Endodermal cell (in vitro differentiated cells): ENCODE measurements around the gene SERBP1. TPM values are rescaled to one million over a fixed set of nuclear protein-coding genes. Genes with fewer than 3 reads are reported as not detected.

Experiments used
- DNase-seq: peaks from one replicate; pipeline ENCODE4 v3.0.0-alpha.2; 2017
- H3K27ac ChIP-seq: 2 replicates; pipeline ENCODE4 v1.5.1; 2013; ENCODE audit warnings: mild to moderate bottlenecking, low read depth, low read length, moderate library complexity
- H3K27me3 ChIP-seq: 2 replicates; pipeline ENCODE4 v1.6.1; 2013; ENCODE audit warnings: mild to moderate bottlenecking, low read length, moderate library complexity; ENCODE audit not compliant: insufficient read depth, control insufficient read depth, poor library complexity, severe bottlenecking
- H3K36me3 ChIP-seq: 2 replicates; pipeline ENCODE4 v1.7.0; 2013; ENCODE audit warnings: mild to moderate bottlenecking, low read length, moderate library complexity; ENCODE audit not compliant: control insufficient read depth, insufficient read depth
- H3K4me1 ChIP-seq: one replicate; pipeline ENCODE4 v1.7.0; 2013; ENCODE audit warnings: low read length; ENCODE audit not compliant: control insufficient read depth, insufficient read depth
- H3K4me3 ChIP-seq: 2 replicates; pipeline ENCODE4 v1.5.1; 2013; ENCODE audit warnings: mild to moderate bottlenecking, low read length, moderate library complexity
- H3K9ac ChIP-seq: 2 replicates; pipeline ENCODE4 v1.6.1; 2013; ENCODE audit warnings: mild to moderate bottlenecking, low read length, moderate library complexity; ENCODE audit not compliant: poor library complexity, severe bottlenecking; ENCODE audit errors: extremely low read depth
- H3K9me3 ChIP-seq: 2 replicates; pipeline ENCODE4 v1.6.1; 2013; ENCODE audit warnings: mild to moderate bottlenecking, low read length, moderate library complexity; ENCODE audit not compliant: control insufficient read depth
- H3K27ac Mint-ChIP-seq: 2 replicates; pipeline ENCODE4 v1.8.0; 2020; ENCODE audit warnings: mixed read lengths
- H3K27me3 Mint-ChIP-seq: 2 replicates; pipeline ENCODE4 v1.8.0; 2021; ENCODE audit warnings: mild to moderate bottlenecking, mixed read lengths; ENCODE audit not compliant: insufficient read depth
- H3K36me3 Mint-ChIP-seq: 2 replicates; pipeline ENCODE4 v1.8.0; 2020; ENCODE audit warnings: low read depth, mixed read lengths
- H3K4me1 Mint-ChIP-seq: 2 replicates; pipeline ENCODE4 v1.8.0; 2020; ENCODE audit warnings: mixed read lengths
- H3K4me3 Mint-ChIP-seq: 2 replicates; pipeline ENCODE4 v1.8.0; 2020; ENCODE audit warnings: mild to moderate bottlenecking, moderate library complexity, mixed read lengths
- H3K9me3 Mint-ChIP-seq: 2 replicates; pipeline ENCODE4 v1.8.0; 2020; ENCODE audit warnings: mild to moderate bottlenecking, mixed read lengths
- CTCF ChIP-seq: fragments of 200-600 bp; sonication (generic); conservative IDR thresholded peaks from 2 replicates; pipeline ENCODE4 v1.5.0; 2021; ENCODE audit warnings: antibody characterized with exemption, mild to moderate bottlenecking
- WGBS, 2 experiments: methylation state at CpG; one replicate each; pipeline versions ENCODE4 v1.1.5 to v1.1.7; 2013; ENCODE audit warnings: missing lambda C conversion rate in 2 of 2, mixed read lengths in 1 of 2; ENCODE audit not compliant: insufficient coverage in 1 of 2, insufficient read length in 1 of 2; 5-methylcytosine and 5-hydroxymethylcytosine counted together
- total RNA-seq, 2 donors: library from RNA; stranded (reverse); fragmentation: NEBNext Ultra II Directional in 1 of 2; extraction: Animal tissue kit (Norgen Biotek cat#: 25700) in 1 of 2; gene quantifications; 2 replicates in 1 of 2; 3 replicates in 1 of 2; pipeline ENCODE4 v1.2.1, GENCODE V29; 2021

SERBP1 gene
- total RNA-seq, 2 donors from 2014 or later: 312 to 331 TPM

DNA sequence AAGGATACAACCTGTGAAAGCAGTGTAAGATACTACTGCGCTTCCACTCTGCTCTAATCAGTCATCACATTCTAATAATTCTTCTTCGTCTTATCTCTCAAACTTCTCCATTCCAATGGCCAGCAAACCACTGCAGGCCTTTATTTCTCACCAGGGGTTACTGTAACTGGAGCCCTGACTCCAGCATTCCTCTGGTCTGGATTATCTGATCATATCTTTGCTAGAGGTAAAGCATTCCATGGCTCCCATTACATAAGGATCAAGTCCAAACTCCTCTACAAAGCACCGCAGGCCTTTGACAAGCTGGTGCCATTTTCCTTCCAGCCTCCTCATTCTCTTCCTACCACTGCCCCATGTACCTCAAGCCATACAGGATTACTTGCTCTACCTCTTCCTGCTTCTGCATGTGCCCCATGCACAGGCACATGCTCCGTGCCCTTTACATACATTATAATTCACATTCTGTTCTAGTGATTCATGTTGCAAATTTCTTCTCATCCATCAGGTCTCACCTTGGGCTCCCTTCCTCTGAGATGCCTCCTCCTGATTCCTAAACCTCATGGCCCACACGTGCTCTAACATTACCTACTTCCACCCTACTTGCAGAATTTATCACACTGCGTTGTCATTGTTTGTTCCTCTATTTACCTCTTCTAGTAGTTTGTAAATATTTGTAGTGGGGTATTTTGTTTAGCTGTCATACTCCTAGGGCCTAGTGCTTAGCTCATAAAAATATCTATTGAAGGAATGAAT is 9.3 kb upstream of the SERBP1 start:
- Mint-ChIP-seq H3K9me3 (no peaks in the 10 kb centered on the region), H3K27me3 (peaks cover 9% of the 10 kb centered on the region), H3K36me3 (no peaks in the 10 kb centered on the region), H3K4me1 (peaks cover 19% of the 10 kb centered on the region), H3K27ac (no peak overlapping the region), H3K4me3 (no peak overlapping the region)
- H3K27ac ChIP-seq: no peak overlapping the region
- H3K9me3 ChIP-seq: no peaks in the 10 kb centered on the region
- H3K36me3 ChIP-seq: no peaks in the 10 kb centered on the region
- WGBS, 2 experiments: 88 to 95% methylated on average over 4 to 5 of the region's 6 CpGs
- no peak for DNase-seq
- no peak overlapping the region for H3K9ac ChIP-seq
- no peak for TF ChIP-seq CTCF
- H3K4me1 ChIP-seq: peaks cover 7% of the 10 kb centered on the region
- no peak overlapping the region for H3K4me3 ChIP-seq
- H3K27me3 ChIP-seq: peaks cover 6% of the 10 kb centered on the region

GRCh38 chr1:67437961-67438360 is 7.8 kb upstream of the SERBP1 start:
- Mint-ChIP-seq H3K27me3 (peaks cover 9% of the 10 kb centered on the region), H3K36me3 (no peaks in the 10 kb centered on the region), H3K4me1 (peaks cover 19% of the 10 kb centered on the region), H3K9me3 (no peaks in the 10 kb centered on the region), H3K4me3 (no peak overlapping the region), H3K27ac (no peak overlapping the region)
- no peak for DNase-seq
- 67 to 75% methylated on average over 1 to 2 of the region's 2 CpGs for WGBS, 2 experiments
- H3K9ac ChIP-seq: no peak overlapping the region
- H3K36me3 ChIP-seq: no peaks in the 10 kb centered on the region
- no peak overlapping the region for H3K27ac ChIP-seq
- peak overlapping the region; percentile 24 for H3K4me3 ChIP-seq
- TF ChIP-seq CTCF: peak; percentile 36
- peaks cover 7% of the 10 kb centered on the region for H3K4me1 ChIP-seq
- H3K9me3 ChIP-seq: no peaks in the 10 kb centered on the region
- peaks cover 6% of the 10 kb centered on the region for H3K27me3 ChIP-seq

DNA sequence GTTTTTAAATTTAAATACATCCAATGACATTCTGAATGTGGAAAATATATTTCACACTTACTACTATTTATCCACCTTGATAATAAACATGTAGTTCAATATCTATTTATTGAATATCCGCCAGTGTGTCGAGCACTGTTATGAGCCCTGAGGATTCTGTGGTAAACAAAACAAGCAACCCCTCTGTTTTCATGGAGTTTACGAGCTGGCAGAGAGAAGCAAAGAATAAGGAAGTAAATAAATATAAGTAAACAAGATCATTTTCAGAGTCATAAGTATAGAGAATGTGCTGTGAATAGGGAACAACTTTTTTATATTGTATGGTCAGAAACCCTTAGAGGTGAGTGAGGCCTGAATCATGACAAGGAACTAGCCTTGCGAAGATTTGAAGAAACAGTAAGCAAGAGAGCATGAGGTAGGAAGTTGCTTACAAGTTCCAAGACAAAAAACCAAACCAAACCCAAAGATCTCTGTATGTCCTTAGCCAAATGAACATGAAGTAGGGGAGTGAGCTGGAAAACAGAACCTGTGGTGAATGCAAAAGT is 6.4 kb upstream of the SERBP1 start:
- no peaks in the 10 kb centered on the region for H3K36me3 ChIP-seq
- Mint-ChIP-seq H3K27me3 (peaks cover 12% of the 10 kb centered on the region), H3K36me3 (no peaks in the 10 kb centered on the region), H3K27ac (no peak overlapping the region), H3K9me3 (no peaks in the 10 kb centered on the region), H3K4me3 (no peak overlapping the region), H3K4me1 (peaks cover 27% of the 10 kb centered on the region)
- peaks cover 6% of the 10 kb centered on the region for H3K27me3 ChIP-seq
- no peak for TF ChIP-seq CTCF
- H3K9me3 ChIP-seq: no peaks in the 10 kb centered on the region
- no peak overlapping the region for H3K9ac ChIP-seq
- H3K4me1 ChIP-seq: peaks cover 7% of the 10 kb centered on the region
- H3K27ac ChIP-seq: no peak overlapping the region
- no peak overlapping the region for H3K4me3 ChIP-seq
- no peak for DNase-seq
- WGBS, 2 experiments: 90 to 92% methylated on average over 2 to 4 of the region's 4 CpGs
